Measurements from ENCODE around the gene WDHD1. TPM values are rescaled to one million over a fixed set of nuclear protein-coding genes. Genes with fewer than 3 reads are reported as not detected.
A peak's percentile ranks its signal among the peaks of the same experiment; 100 is the strongest.
"Not testable (repeated sequence)": the region's sequence is repeated elsewhere in the genome, so short reads cannot be mapped to it uniquely, and the experiment has no call there.

WDHD1 gene
- total and polyA plus RNA-seq, 2 experiments from 2014 or later: 4.9 to 7.4 TPM

- TF ChIP-seq CTCF (IDR thresholded peaks at IDR 0.05; ENCODE audit: low read depth, low read length): no peak
- DNase-seq (ENCODE audit: low read depth in 1 of 2, low spot score in 1 of 2): no peak
- H3K27ac ChIP-seq: peak overlapping the region; percentile 47
These were observed 482 bp downstream of the WDHD1 start for GRCh38 chr14:55026441-55026792.

GRCh38 chr14:55025948-55026347 is 951 bp downstream of the WDHD1 start:
- TF ChIP-seq CTCF (IDR thresholded peaks at IDR 0.05; ENCODE audit: low read depth, low read length): no peak
- Histone ChIP-seq H3K4me1 (ENCODE audit: low read depth) (peaks cover 24% of the 10 kb centered on the region), H3K27ac (no peak overlapping the region), H3K36me3 (no peaks in the 10 kb centered on the region), H3K9me3 (ENCODE audit: low read depth) (no peaks in the 10 kb centered on the region), H3K4me3 (peak overlapping the region; percentile 62), H3K27me3 (no peaks in the 10 kb centered on the region)
- DNase-seq (ENCODE audit: low read depth in 1 of 2, low spot score in 1 of 2): no peak

More at GRCh38 chr14:55026441-55026792, 482 bp downstream of the WDHD1 start:
- peak overlapping the region; percentile 62 for H3K4me3 ChIP-seq
- no peaks in the 10 kb centered on the region for H3K27me3 ChIP-seq
- peaks cover 28% of the 10 kb centered on the region for H3K4me1 ChIP-seq (ENCODE audit: low read depth)
- H3K9me3 ChIP-seq (ENCODE audit: low read depth): no peaks in the 10 kb centered on the region
- no peaks in the 10 kb centered on the region for H3K36me3 ChIP-seq

- not testable (repeated sequence) for H3K36me3 ChIP-seq; H3K27me3 ChIP-seq; H3K27ac ChIP-seq; H3K9me3 ChIP-seq (ENCODE audit: low read depth); H3K4me3 ChIP-seq; DNase-seq (ENCODE audit: low read depth in 1 of 2, low spot score in 1 of 2)
- H3K4me1 ChIP-seq (ENCODE audit: low read depth): peaks cover 16% of the 10 kb centered on the region
These were observed 2.5 kb downstream of the WDHD1 start for GRCh38 chr14:55024365-55024764.

GRCh38 chr14:55019968-55020554 is 6.8 kb downstream of the WDHD1 start:
- Histone ChIP-seq H3K36me3 (no peaks in the 10 kb centered on the region), H3K9me3 (ENCODE audit: low read depth) (no peaks in the 10 kb centered on the region), H3K27me3 (no peaks in the 10 kb centered on the region), H3K4me3 (no peak overlapping the region), H3K27ac (no peak overlapping the region), H3K4me1 (ENCODE audit: low read depth) (no peaks in the 10 kb centered on the region)
- DNase-seq (ENCODE audit: low read depth in 1 of 2, low spot score in 1 of 2): peak in 1 of 2 donors; percentile 12
- TF ChIP-seq CTCF (IDR thresholded peaks at IDR 0.05; ENCODE audit: low read depth, low read length): no peak

- Histone ChIP-seq H3K27ac (no peak overlapping the region), H3K4me3 (no peak overlapping the region), H3K9me3 (ENCODE audit: low read depth) (no peaks in the 10 kb centered on the region), H3K27me3 (no peaks in the 10 kb centered on the region), H3K36me3 (no peaks in the 10 kb centered on the region), H3K4me1 (ENCODE audit: low read depth) (no peaks in the 10 kb centered on the region)
- TF ChIP-seq CTCF (IDR thresholded peaks at IDR 0.05; ENCODE audit: low read depth, low read length): no peak
- DNase-seq (ENCODE audit: low read depth in 1 of 2, low spot score in 1 of 2): no peak
These were observed 11.9 kb downstream of the WDHD1 start for GRCh38 chr14:55015006-55015405.

- TF ChIP-seq CTCF (IDR thresholded peaks at IDR 0.05; ENCODE audit: low read depth, low read length): no peak
- H3K9me3 ChIP-seq (ENCODE audit: low read depth): no peaks in the 10 kb centered on the region
- no peak overlapping the region for H3K4me3 ChIP-seq
- no peak for DNase-seq (ENCODE audit: low read depth in 1 of 2, low spot score in 1 of 2)
- no peaks in the 10 kb centered on the region for H3K27me3 ChIP-seq
- no peak overlapping the region for H3K27ac ChIP-seq
- no peaks in the 10 kb centered on the region for H3K36me3 ChIP-seq
- H3K4me1 ChIP-seq (ENCODE audit: low read depth): no peaks in the 10 kb centered on the region
These were observed 21.8 kb downstream of the WDHD1 start for GRCh38 chr14:55005071-55005470.
